Measurements from ENCODE around the gene ASPN.

- TF ChIP-seq CTCF (IDR thresholded peaks at IDR 0.05; ENCODE audit: extremely low read depth in 1 of 2, insufficient read depth in 1 of 2, low read depth in 1 of 2, low read length in 2 of 2) (no peak), MAX (IDR thresholded peaks at IDR 0.05; ENCODE audit: insufficient read depth, insufficient read length) (no peak), POLR2AphosphoS5 (IDR thresholded peaks at IDR 0.05; ENCODE audit: insufficient read depth, low read depth, low read length) (no peak)
Observed at GRCh38 chr9:92496396-92497176, 14.3 kb upstream of the ASPN start.

Measured in endothelial cell of umbilical vein (primary cell).